Mesendoderm (in vitro differentiated cells): ENCODE results near the gene CD300A.

Source experiments
- DNase-seq: peaks from one replicate; pipeline ENCODE4 v3.0.0; 2013
- H2AK5ac ChIP-seq: 2 replicates; pipeline ENCODE4 v1.6.1; 2013; ENCODE audit warnings: low read length, inconsistent platforms
- H2BK120ac ChIP-seq: 2 replicates; pipeline ENCODE4 v1.6.1; 2013; ENCODE audit warnings: low read depth, mild to moderate bottlenecking, low read length, moderate library complexity, mixed read lengths
- H2BK15ac ChIP-seq: replicated peaks from 2 replicates; pipeline ENCODE4 v1.6.1; 2013; ENCODE audit warnings: low read depth, mild to moderate bottlenecking, moderate library complexity
- H2BK5ac ChIP-seq: 2 replicates; pipeline ENCODE4 v1.6.1; 2013; ENCODE audit warnings: low read length, inconsistent platforms
- H3K18ac ChIP-seq: 2 replicates; pipeline ENCODE4 v1.6.1; 2013; ENCODE audit warnings: mild to moderate bottlenecking, low read length, mixed read lengths
- H3K23ac ChIP-seq: one replicate; pipeline ENCODE4 v1.6.1; 2013; ENCODE audit warnings: low read length
- H3K27ac ChIP-seq: 2 replicates; pipeline ENCODE4 v1.5.1; 2013; ENCODE audit warnings: low read depth, mild to moderate bottlenecking, inconsistent platforms, low read length, moderate library complexity
- H3K27me3 ChIP-seq: 2 replicates; pipeline ENCODE4 v1.6.1; 2013; ENCODE audit warnings: low read length, control low read depth, mild to moderate bottlenecking, inconsistent platforms; ENCODE audit not compliant: insufficient read depth, poor library complexity
- H3K36me3 ChIP-seq: 2 replicates; pipeline ENCODE4 v1.6.1; 2013; ENCODE audit warnings: low read length, inconsistent platforms; ENCODE audit not compliant: control insufficient read depth, insufficient read depth
- H3K4ac ChIP-seq: one replicate; pipeline ENCODE4 v1.6.1; 2013; ENCODE audit warnings: low read depth, mild to moderate bottlenecking, low read length, moderate library complexity
- H3K4me1 ChIP-seq: 2 replicates; pipeline ENCODE4 v1.6.1; 2013; ENCODE audit warnings: low read depth, low read length, inconsistent platforms; ENCODE audit not compliant: control insufficient read depth
- H3K4me2 ChIP-seq: 2 replicates; pipeline ENCODE4 v1.6.1; 2013; ENCODE audit warnings: low read length
- H3K4me3 ChIP-seq: 2 replicates; pipeline ENCODE4 v1.5.1; 2013; ENCODE audit warnings: mild to moderate bottlenecking, low read length
- H3K56ac ChIP-seq: one replicate; pipeline ENCODE4 v1.6.1; 2013; ENCODE audit warnings: low read length
- H3K79me1 ChIP-seq: 2 replicates; pipeline ENCODE4 v1.6.1; 2013; ENCODE audit warnings: low read length, inconsistent platforms
- H3K79me2 ChIP-seq: 2 replicates; pipeline ENCODE4 v1.6.1; 2013; ENCODE audit warnings: mild to moderate bottlenecking, low read length; ENCODE audit not compliant: control insufficient read depth, insufficient read depth
- H3K9ac ChIP-seq: 2 replicates; pipeline ENCODE4 v1.6.1; 2013; ENCODE audit warnings: low read length, inconsistent platforms
- H4K5ac ChIP-seq: one replicate; pipeline ENCODE4 v1.6.1; 2013; ENCODE audit warnings: low read length
- H4K8ac ChIP-seq: one replicate; pipeline ENCODE4 v1.6.1; 2013; ENCODE audit warnings: low read depth, mild to moderate bottlenecking, control low read depth, low read length, moderate library complexity
- WGBS: extraction: QIAGEN DNeasy Blood & Tissue Kit; methylation state at CpG from one replicate; pipeline ENCODE4 v1.1.7; 2013; ENCODE audit warnings: low lambda C conversion rate, missing lambda C conversion rate; ENCODE audit not compliant: insufficient coverage; ENCODE audit errors: extremely low coverage; 5-methylcytosine and 5-hydroxymethylcytosine counted together

The CD300A gene

GRCh38 chr17:74447628-74448159, 18.7 kb upstream of the CD300A start:
- no peak overlapping the region for H3K18ac ChIP-seq
- H3K4ac ChIP-seq = no peak overlapping the region
- no peak overlapping the region for H3K4me2 ChIP-seq
- no peaks in the 10 kb centered on the region for H3K79me1 ChIP-seq
- H2BK5ac ChIP-seq = no peak overlapping the region
- H3K9ac ChIP-seq = no peak overlapping the region
- no peak overlapping the region for H2BK120ac ChIP-seq
- no peak overlapping the region for H4K8ac ChIP-seq
- no peak overlapping the region for H2BK15ac ChIP-seq
- H3K4me1 ChIP-seq = peaks cover 2% of the 10 kb centered on the region
- no peak overlapping the region for H3K56ac ChIP-seq
- peaks cover 1% of the 10 kb centered on the region for H3K27me3 ChIP-seq
- H3K36me3 ChIP-seq = no peaks in the 10 kb centered on the region
- WGBS = no CpG with 5 or more reads among the region's 11 CpGs
- H3K79me2 ChIP-seq = no peaks in the 10 kb centered on the region
- no peak overlapping the region for H2AK5ac ChIP-seq
- H3K27ac ChIP-seq = no peak overlapping the region
- no peak overlapping the region for H3K4me3 ChIP-seq
- DNase-seq = no peak
- H4K5ac ChIP-seq = no peak overlapping the region
- no peak overlapping the region for H3K23ac ChIP-seq

GRCh38 chr17:74448756-74449155, 17.7 kb upstream of the CD300A start:
- H4K8ac ChIP-seq = no peak overlapping the region
- no peak overlapping the region for H2BK120ac ChIP-seq
- H4K5ac ChIP-seq = no peak overlapping the region
- DNase-seq = no peak
- no peak overlapping the region for H3K18ac ChIP-seq
- no peaks in the 10 kb centered on the region for H3K79me1 ChIP-seq
- no peak overlapping the region for H3K23ac ChIP-seq
- no peaks in the 10 kb centered on the region for H3K79me2 ChIP-seq
- H3K4me2 ChIP-seq = no peak overlapping the region
- no peak overlapping the region for H3K4me3 ChIP-seq
- H2AK5ac ChIP-seq = no peak overlapping the region
- no peak overlapping the region for H2BK15ac ChIP-seq
- peaks cover 5% of the 10 kb centered on the region for H3K4me1 ChIP-seq
- H3K9ac ChIP-seq = no peak overlapping the region
- no peak overlapping the region for H3K4ac ChIP-seq
- no peak overlapping the region for H3K56ac ChIP-seq
- no peaks in the 10 kb centered on the region for H3K36me3 ChIP-seq
- WGBS = 100% methylated on average over 1 of the region's 8 CpGs
- no peak overlapping the region for H2BK5ac ChIP-seq
- H3K27me3 ChIP-seq = peaks cover 5% of the 10 kb centered on the region
- no peak overlapping the region for H3K27ac ChIP-seq

- H3K23ac ChIP-seq = no peak overlapping the region
- H3K79me1 ChIP-seq = no peaks in the 10 kb centered on the region
- no peak overlapping the region for H4K5ac ChIP-seq
- H3K56ac ChIP-seq = no peak overlapping the region
- H3K4me1 ChIP-seq = peaks cover 3% of the 10 kb centered on the region
- DNase-seq = no peak
- no peaks in the 10 kb centered on the region for H3K79me2 ChIP-seq
- no peak overlapping the region for H3K27ac ChIP-seq
- no peak overlapping the region for H3K9ac ChIP-seq
- H3K4me2 ChIP-seq = no peak overlapping the region
- H3K36me3 ChIP-seq = no peaks in the 10 kb centered on the region
- H2BK15ac ChIP-seq = no peak overlapping the region
- no peak overlapping the region for H3K4ac ChIP-seq
- H2AK5ac ChIP-seq = no peak overlapping the region
- WGBS = no CpG with 5 or more reads among the region's 11 CpGs
- H3K27me3 ChIP-seq = peaks cover 5% of the 10 kb centered on the region
- no peak overlapping the region for H2BK5ac ChIP-seq
- no peak overlapping the region for H3K18ac ChIP-seq
- H3K4me3 ChIP-seq = no peak overlapping the region
- H2BK120ac ChIP-seq = no peak overlapping the region
- H4K8ac ChIP-seq = no peak overlapping the region
Observed at GRCh38 chr17:74449306-74449705, 17.1 kb upstream of the CD300A start.

- Histone ChIP-seq H4K5ac (no peak overlapping the region), H2AK5ac (no peak overlapping the region), H3K18ac (no peak overlapping the region), H3K56ac (no peak overlapping the region), H3K4me1 (peaks cover 7% of the 10 kb centered on the region), H3K27me3 (peaks cover 5% of the 10 kb centered on the region), H3K4ac (no peak overlapping the region), H3K4me2 (no peak overlapping the region), H3K23ac (no peak overlapping the region), H3K27ac (no peak overlapping the region), H3K9ac (no peak overlapping the region), H3K79me1 (no peaks in the 10 kb centered on the region), H2BK5ac (no peak overlapping the region), H3K4me3 (no peak overlapping the region), H2BK120ac (no peak overlapping the region), H4K8ac (no peak overlapping the region), H2BK15ac (no peak overlapping the region), H3K36me3 (no peaks in the 10 kb centered on the region), H3K79me2 (no peaks in the 10 kb centered on the region)
- no peak for DNase-seq
- WGBS = no CpG with 5 or more reads among the region's 5 CpGs
Observed at GRCh38 chr17:74449773-74450172, 16.7 kb upstream of the CD300A start.

- H3K18ac ChIP-seq = no peak overlapping the region
Observed at GRCh38 chr17:74450231-74450630, 16.2 kb upstream of the CD300A start.

GRCh38 chr17:74450925-74451403, 15.5 kb upstream of the CD300A start:
- Histone ChIP-seq H3K79me2 (no peaks in the 10 kb centered on the region), H4K8ac (no peak overlapping the region), H3K56ac (no peak overlapping the region), H2BK5ac (no peak overlapping the region), H3K4me1 (peaks cover 7% of the 10 kb centered on the region), H4K5ac (no peak overlapping the region), H3K27me3 (peaks cover 5% of the 10 kb centered on the region), H3K23ac (no peak overlapping the region), H3K4me3 (no peak overlapping the region), H3K4me2 (no peak overlapping the region), H2AK5ac (no peak overlapping the region), H2BK15ac (no peak overlapping the region), H3K36me3 (no peaks in the 10 kb centered on the region), H3K4ac (no peak overlapping the region), H3K18ac (no peak overlapping the region), H3K27ac (no peak overlapping the region), H3K79me1 (no peaks in the 10 kb centered on the region), H3K9ac (no peak overlapping the region), H2BK120ac (no peak overlapping the region)
- WGBS = no CpG with 5 or more reads among the region's 13 CpGs
- no peak for DNase-seq

More at GRCh38 chr17:74450231-74450630, 16.2 kb upstream of the CD300A start:
- Histone ChIP-seq H3K4me3 (no peak overlapping the region), H4K8ac (no peak overlapping the region), H2BK120ac (no peak overlapping the region), H2AK5ac (no peak overlapping the region), H3K4me2 (no peak overlapping the region), H3K4ac (no peak overlapping the region), H3K56ac (no peak overlapping the region), H3K23ac (no peak overlapping the region), H3K27ac (no peak overlapping the region), H3K4me1 (peaks cover 7% of the 10 kb centered on the region), H2BK5ac (no peak overlapping the region), H3K9ac (no peak overlapping the region), H2BK15ac (no peak overlapping the region), H3K79me2 (no peaks in the 10 kb centered on the region), H3K36me3 (no peaks in the 10 kb centered on the region), H4K5ac (no peak overlapping the region), H3K27me3 (peaks cover 5% of the 10 kb centered on the region), H3K79me1 (no peaks in the 10 kb centered on the region)
- WGBS = no CpG with 5 or more reads among the region's 3 CpGs
- no peak for DNase-seq
